ENCODE measurements around the gene NR4A3. TPM values are rescaled to one million over a fixed set of nuclear protein-coding genes. Genes with fewer than 3 reads are reported as not detected.

The NR4A3 gene
- total RNA-seq, 2 experiments from 2014 or later: 1.2 TPM

GRCh38 chr9:99878651-99879050 lies 57.0 kb downstream of the NR4A3 start:
- H3K4me3 Mint-ChIP-seq: no peak overlapping the region

GRCh38 chr9:99881769-99882168 lies 60.1 kb downstream of the NR4A3 start:
- Mint-ChIP-seq H3K4me3 (no peak overlapping the region), H3K9me3 (peaks cover 1% of the 10 kb centered on the region), H3K36me3 (peaks cover 2% of the 10 kb centered on the region), H3K27ac (no peak overlapping the region), H3K27me3 (no peaks in the 10 kb centered on the region), H3K4me1 (peaks cover 3% of the 10 kb centered on the region)
- DNase-seq (no peak), ATAC-seq (ENCODE audit: low read depth) (no peak)
- POLR2A ChIA-PET: no interaction called here

More at GRCh38 chr9:99878651-99879050, 57.0 kb downstream of the NR4A3 start:
- peaks cover 4% of the 10 kb centered on the region for H3K27me3 Mint-ChIP-seq
- H3K9me3 Mint-ChIP-seq: peaks cover 4% of the 10 kb centered on the region
- no peak for DNase-seq
- no peaks in the 10 kb centered on the region for H3K4me1 Mint-ChIP-seq
- POLR2A ChIA-PET: no interaction called here
- H3K36me3 Mint-ChIP-seq: peaks cover 2% of the 10 kb centered on the region
- ATAC-seq (ENCODE audit: low read depth): no peak
- H3K27ac Mint-ChIP-seq: no peak overlapping the region

- ATAC-seq (ENCODE audit: low read depth) (no peak), DNase-seq (no peak)
- no peaks in the 10 kb centered on the region for H3K36me3 Mint-ChIP-seq
- H3K9me3 Mint-ChIP-seq: no peaks in the 10 kb centered on the region
- no peak overlapping the region for H3K27ac Mint-ChIP-seq
- H3K4me3 Mint-ChIP-seq: no peak overlapping the region
- peaks cover 3% of the 10 kb centered on the region for H3K4me1 Mint-ChIP-seq
- POLR2A ChIA-PET: no interaction called here
- no peaks in the 10 kb centered on the region for H3K27me3 Mint-ChIP-seq
These were observed 64.1 kb downstream of the NR4A3 start for GRCh38 chr9:99885747-99886146.

DNA sequence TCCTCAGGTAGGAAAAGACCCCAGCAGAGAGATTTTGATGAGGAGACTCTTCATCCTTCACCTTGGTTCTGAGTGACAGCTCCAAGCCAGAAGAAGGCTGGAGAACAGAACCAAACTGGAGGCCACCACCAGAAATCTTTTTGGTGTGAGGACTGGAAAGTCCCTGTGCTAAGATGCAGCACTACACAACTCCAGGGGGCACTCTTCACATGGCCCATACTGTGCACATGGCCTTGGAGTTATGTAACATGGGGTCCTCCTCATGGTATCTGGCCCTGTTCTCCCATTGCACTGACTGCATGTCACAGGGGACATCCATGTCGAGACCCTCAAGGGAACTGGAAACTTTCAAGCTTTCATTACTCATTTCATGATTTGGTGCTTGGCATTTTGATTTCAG lies 67.4 kb downstream of the NR4A3 start:
- Mint-ChIP-seq H3K27me3 (peaks cover 7% of the 10 kb centered on the region), H3K4me1 (peaks cover 3% of the 10 kb centered on the region), H3K9me3 (no peaks in the 10 kb centered on the region), H3K4me3 (no peak overlapping the region), H3K36me3 (no peaks in the 10 kb centered on the region), H3K27ac (no peak overlapping the region)
- POLR2A ChIA-PET: no interaction called here
- DNase-seq: no peak
- ATAC-seq (ENCODE audit: low read depth): no peak

DNA sequence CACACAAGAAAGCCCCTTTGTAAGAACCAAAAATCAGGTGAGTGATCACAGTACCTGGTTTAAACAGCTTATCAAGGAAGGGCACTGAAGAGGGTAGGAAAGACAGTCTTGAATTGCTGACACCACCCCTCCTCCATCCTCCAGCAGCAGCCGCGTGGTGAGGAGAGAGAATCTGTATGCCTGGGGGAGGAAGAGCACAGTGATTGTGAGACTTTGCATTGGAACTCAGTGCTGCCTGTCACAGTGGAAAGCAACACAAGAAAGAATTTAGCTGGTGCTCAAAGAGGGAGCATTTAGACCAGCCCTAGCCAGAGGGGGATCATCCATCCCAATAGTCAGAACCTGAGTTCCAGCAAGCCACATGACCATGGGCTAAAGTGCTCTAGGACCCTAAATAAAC lies 73.1 kb downstream of the NR4A3 start:
- Mint-ChIP-seq H3K27me3 (peaks cover 29% of the 10 kb centered on the region), H3K4me3 (no peak overlapping the region), H3K4me1 (no peaks in the 10 kb centered on the region), H3K36me3 (no peaks in the 10 kb centered on the region), H3K9me3 (no peaks in the 10 kb centered on the region), H3K27ac (no peak overlapping the region)
- POLR2A ChIA-PET: no interaction called here
- ATAC-seq (ENCODE audit: low read depth) (no peak), DNase-seq (no peak)

- Mint-ChIP-seq H3K9me3 (no peaks in the 10 kb centered on the region), H3K27ac (no peak overlapping the region), H3K27me3 (peaks cover 33% of the 10 kb centered on the region), H3K4me3 (no peak overlapping the region), H3K36me3 (no peaks in the 10 kb centered on the region), H3K4me1 (no peaks in the 10 kb centered on the region)
- POLR2A ChIA-PET: interaction anchor here (0.6 kb wide), 1 partner anchor 8 kb away, joined by 3 read pairs; no protein-coding TSS in a partner anchor
- ATAC-seq (ENCODE audit: low read depth): no peak
- DNase-seq: no peak
These were observed 73.8 kb downstream of the NR4A3 start for GRCh38 chr9:99895510-99895909.

DNA sequence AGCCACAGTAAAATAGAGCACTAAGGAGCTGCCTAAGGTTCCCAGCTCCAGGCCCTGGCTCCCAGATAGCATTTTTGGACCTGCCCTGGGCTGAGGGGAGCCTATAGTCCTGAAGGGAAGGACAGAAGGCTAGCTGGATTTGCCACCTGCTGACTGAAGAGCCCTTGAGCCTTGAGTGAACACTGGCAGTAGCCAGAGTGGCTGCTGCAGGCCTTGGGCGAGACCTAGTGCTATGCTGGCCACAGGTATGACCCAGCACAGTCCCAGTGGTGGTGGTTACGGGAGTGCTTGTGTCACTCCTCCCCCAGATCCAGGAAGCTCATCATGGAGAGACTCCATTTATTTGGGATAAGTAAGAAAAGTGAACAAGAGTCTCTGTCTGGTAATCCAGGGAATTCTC lies 74.4 kb downstream of the NR4A3 start:
- no peak overlapping the region for H3K27ac Mint-ChIP-seq

DNA sequence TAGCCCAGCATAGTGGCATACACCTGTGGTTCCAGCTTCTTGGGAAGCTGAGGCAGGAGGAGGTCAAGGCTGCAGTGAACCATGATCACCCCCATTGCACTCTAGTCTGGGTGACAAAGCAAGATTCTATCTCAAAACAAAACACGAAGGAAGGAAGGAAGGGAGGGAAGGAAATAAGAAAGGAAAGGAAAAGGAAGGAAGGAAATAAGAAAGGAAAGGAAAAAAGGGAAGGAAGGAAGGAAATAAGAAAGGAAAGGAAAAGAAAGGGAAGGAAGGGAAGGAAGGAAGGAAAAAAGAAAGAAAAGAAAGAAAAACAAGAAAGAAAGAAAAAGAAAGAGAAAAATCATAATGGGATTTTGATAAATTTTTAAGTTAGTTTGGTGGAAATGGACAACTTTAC lies 81.7 kb downstream of the NR4A3 start:
- Mint-ChIP-seq H3K9me3 (no peaks in the 10 kb centered on the region), H3K4me1 (peaks cover 22% of the 10 kb centered on the region), H3K4me3 (no peak overlapping the region), H3K36me3 (no peaks in the 10 kb centered on the region), H3K27me3 (peaks cover 22% of the 10 kb centered on the region), H3K27ac (no peak overlapping the region)
- ATAC-seq (ENCODE audit: low read depth): no peak
- no peak for DNase-seq
- POLR2A ChIA-PET: no interaction called here

More for the DNA sequence above, 74.4 kb downstream of the NR4A3 start:
- Mint-ChIP-seq H3K4me3 (no peak overlapping the region), H3K9me3 (no peaks in the 10 kb centered on the region), H3K4me1 (no peaks in the 10 kb centered on the region), H3K27me3 (peaks cover 33% of the 10 kb centered on the region), H3K36me3 (no peaks in the 10 kb centered on the region)
- POLR2A ChIA-PET: interaction anchor here (0.6 kb wide), 1 partner anchor 8 kb away, joined by 3 read pairs; no protein-coding TSS in a partner anchor
- DNase-seq (no peak), ATAC-seq (ENCODE audit: low read depth) (no peak)

DNA sequence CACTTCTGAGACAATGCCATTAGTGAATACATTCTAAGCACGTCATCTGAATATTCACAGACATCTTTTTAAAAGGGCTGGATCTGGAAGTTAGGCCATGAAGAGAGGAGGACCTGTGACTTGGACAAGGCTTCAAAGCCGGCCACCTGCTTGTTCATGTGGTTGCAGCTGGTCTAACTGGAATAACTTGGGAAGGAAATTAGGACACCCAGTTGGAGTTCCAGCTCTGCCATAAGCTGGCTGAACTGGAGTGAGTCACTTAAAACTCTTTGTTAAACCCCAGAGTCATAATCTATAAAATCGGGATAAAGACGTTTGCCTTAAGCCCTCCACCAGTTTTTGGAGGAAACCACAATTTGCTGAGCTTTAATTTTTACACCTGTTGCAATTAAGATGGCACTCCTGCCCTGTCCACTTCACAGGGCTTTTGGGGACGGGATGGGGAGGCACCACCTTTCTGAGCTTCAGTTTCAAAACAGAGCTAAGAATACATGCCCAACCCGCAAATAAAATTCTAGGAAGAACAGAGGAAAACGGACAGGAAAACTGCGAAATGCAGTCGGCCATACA lies 84.2 kb downstream of the NR4A3 start:
- POLR2A ChIA-PET: interaction anchor here (0.7 to 1.5 kb wide), 5 partner anchors 12 to 304 kb away, joined by 3 to 5 read pairs (median 3); no protein-coding TSS in a partner anchor
- ATAC-seq (ENCODE audit: low read depth): no peak
- Mint-ChIP-seq H3K27me3 (peaks cover 12% of the 10 kb centered on the region), H3K9me3 (no peaks in the 10 kb centered on the region), H3K4me3 (peak overlapping the region; percentile 96), H3K4me1 (peaks cover 30% of the 10 kb centered on the region), H3K36me3 (no peaks in the 10 kb centered on the region), H3K27ac (peak overlapping the region; percentile 96)
- DNase-seq: no peak

GRCh38 chr9:99906403-99907207 lies 84.9 kb downstream of the NR4A3 start, which contains the start of gene STX17:
STX17 (plus strand) TSS chr9:99906654; CDS start chr9:99915240, 8,586 bp downstream.
- ATAC-seq (ENCODE audit: low read depth) (peak; percentile 91), DNase-seq (peak; percentile 91)
- Mint-ChIP-seq H3K9me3 (no peaks in the 10 kb centered on the region), H3K4me3 (peak within 1 kb of the TSS; percentile 96), H3K27ac (peak within 1 kb of the TSS; percentile 96), H3K4me1 (peaks cover 30% of the 10 kb centered on the region), H3K36me3 (no peaks in the 10 kb centered on the region), H3K27me3 (peaks cover 9% of the 10 kb centered on the region)
- POLR2A ChIA-PET: interaction anchor here (0.6 to 1.5 kb wide), 10 partner anchors 11 to 684 kb away, joined by 3 to 5 read pairs (median 3); partner anchors contain the start of genes ERP44 and INVS

GRCh38 chr9:99907208-99907532 lies 85.5 kb downstream of the NR4A3 start:
- Mint-ChIP-seq H3K4me3 (peak overlapping the region; percentile 96), H3K27ac (peak overlapping the region; percentile 96), H3K4me1 (peaks cover 30% of the 10 kb centered on the region), H3K27me3 (peaks cover 3% of the 10 kb centered on the region), H3K36me3 (peaks cover under 1% of the 10 kb centered on the region), H3K9me3 (no peaks in the 10 kb centered on the region)
- ATAC-seq (ENCODE audit: low read depth) (no peak), DNase-seq (no peak)
- POLR2A ChIA-PET: interaction anchor here (0.6 to 1.5 kb wide), 7 partner anchors 10 to 685 kb away, joined by 3 to 5 read pairs (median 3); partner anchors contain the start of genes ERP44 and INVS

GRCh38 chr9:99911600-99911999 lies 89.9 kb downstream of the NR4A3 start:
- Mint-ChIP-seq H3K27me3 (no peaks in the 10 kb centered on the region), H3K27ac (no peak overlapping the region), H3K4me3 (no peak overlapping the region), H3K9me3 (no peaks in the 10 kb centered on the region), H3K36me3 (peaks cover 10% of the 10 kb centered on the region), H3K4me1 (peaks cover 24% of the 10 kb centered on the region)
- POLR2A ChIA-PET: no interaction called here
- no peak for ATAC-seq (ENCODE audit: low read depth)
- DNase-seq: no peak
